ENCODE measurements around the gene TELO2. TPM values are rescaled to one million over a fixed set of nuclear protein-coding genes. Genes with fewer than 3 reads are reported as not detected.

TELO2 gene
- total RNA-seq, 1 donor from 2014 or later = 94.1 TPM

Other genes with a start within 250 kb of the TELO2 start
- not detected in 2 replicates for gene TPSD1, start 237.3 kb upstream of the TELO2 start, total RNA-seq
- 257 TPM in 2 replicates for gene UBE2I, start 183.7 kb upstream of the TELO2 start, total RNA-seq
- gene BAIAP3, start 159.7 kb upstream of the TELO2 start, total RNA-seq = 0.07 and 0.18 TPM in 2 replicates
- 87.4 and 89.4 TPM in 2 replicates for gene TSR3, start 141.5 kb upstream of the TELO2 start, total RNA-seq
- gene GNPTG, start 141.4 kb upstream of the TELO2 start, total RNA-seq = 21.4 and 22.5 TPM in 2 replicates
- gene UNKL, start 78.7 kb upstream of the TELO2 start, total RNA-seq = 42.7 and 46.1 TPM in 2 replicates
- 22.6 and 23.4 TPM in 2 replicates for gene UQCC4, start 72.6 kb upstream of the TELO2 start, total RNA-seq
- not detected in 2 replicates for gene PERCC1, start 62.3 kb upstream of the TELO2 start, total RNA-seq
- 0.44 and 2.0 TPM in 2 replicates for gene CCDC154, start 48.8 kb upstream of the TELO2 start, total RNA-seq
- gene CLCN7, start 18.3 kb upstream of the TELO2 start, total RNA-seq = 61.7 and 68.7 TPM in 2 replicates
- gene PTX4, start 4.4 kb upstream of the TELO2 start, total RNA-seq = 0.20 TPM in 1 of 2 replicates, not detected in the other
- 22.8 and 23.7 TPM in 2 replicates for gene TMEM204, start 40.3 kb downstream of the TELO2 start, total RNA-seq
- 8.8 and 9.5 TPM in 2 replicates for gene IFT140, start 118.7 kb downstream of the TELO2 start, total RNA-seq
- gene CRAMP1, start 119.0 kb downstream of the TELO2 start, total RNA-seq = 38.6 and 38.7 TPM in 2 replicates
- 106 and 119 TPM in 2 replicates for gene JPT2, start 184.9 kb downstream of the TELO2 start, total RNA-seq
- 84.4 and 84.6 TPM in 2 replicates for gene MAPK8IP3, start 212.8 kb downstream of the TELO2 start, total RNA-seq